GM13976 (cell line): ENCODE measurements around the gene LRP1B.

ENCODE experiments used
- DNase-seq: peaks from one replicate; pipeline ENCODE4 v3.0.0; 2012; ENCODE audit warnings: low spot score
- CTCF ChIP-seq: IDR thresholded peaks from 2 replicates; pipeline ENCODE4 v1.5.1; 2012; ENCODE audit warnings: borderline replicate concordance, mild to moderate bottlenecking; ENCODE audit not compliant: insufficient read depth; ENCODE audit errors: extremely low read depth, missing control alignments, control extremely low read depth
- in situ Hi-C: fragments of 300-500 bp; cut with MboI; formaldehyde crosslinking; loops from one replicate; pipeline ENCODE4 v1.12.0; 2022; ENCODE audit warnings: low sequenced_read_pairs, mixed read lengths, inconsistent platforms; ENCODE audit not compliant: unreplicated experiment

Gene LRP1B

GRCh38 chr2:141697035-141697434 lies 433.8 kb downstream of the LRP1B start:
- in situ Hi-C loops, result no loop called here
- no peak for DNase-seq
- no peak for TF ChIP-seq CTCF

- in situ Hi-C loops, result no loop called here
- no peak for TF ChIP-seq CTCF
- no peak for DNase-seq
Measured at GRCh38 chr2:141694180-141694579, 436.6 kb downstream of the LRP1B start.

GRCh38 chr2:141692829-141693228 lies 438.0 kb downstream of the LRP1B start:
- no peak for TF ChIP-seq CTCF
- in situ Hi-C loops, result no loop called here
- no peak for DNase-seq

- no peak for DNase-seq
- no peak for TF ChIP-seq CTCF
- in situ Hi-C loops, result no loop called here
Measured at GRCh38 chr2:141676139-141676538, 454.7 kb downstream of the LRP1B start.

- no peak for DNase-seq
- TF ChIP-seq CTCF, result no peak
- in situ Hi-C loops, result no loop called here
Measured at GRCh38 chr2:141666191-141666590, 464.6 kb downstream of the LRP1B start.

- DNase-seq, result no peak
- in situ Hi-C loops, result no loop called here
- TF ChIP-seq CTCF, result no peak
Measured at GRCh38 chr2:141660232-141660631, 470.6 kb downstream of the LRP1B start.

- in situ Hi-C loops, result no loop called here
- DNase-seq, result no peak
- no peak for TF ChIP-seq CTCF
Measured at GRCh38 chr2:141654311-141654710, 476.5 kb downstream of the LRP1B start.
